NB4 (cell line): ENCODE measurements around the gene SLC22A13.
"Not testable (repeated sequence)": the region's sequence is repeated elsewhere in the genome, so short reads cannot be mapped to it uniquely, and the experiment has no call there.

Experiments
- DNase-seq: peaks from one replicate; pipeline ENCODE4 v3.0.0; 2010; ENCODE audit warnings: low read depth
- H3K4me3 ChIP-seq: one replicate; pipeline ENCODE4 v1.5.1; 2011; ENCODE audit warnings: mild to moderate bottlenecking, low read depth, low read length, moderate library complexity
- MAX ChIP-seq: IDR thresholded peaks from 2 replicates; pipeline ENCODE4 v1.6.1; 2011; ENCODE audit warnings: low read depth, low read length
- MYC ChIP-seq: IDR thresholded peaks from 2 replicates; pipeline ENCODE4 v1.6.1; 2011; ENCODE audit warnings: low read depth, low read length
- POLR2A ChIP-seq: IDR thresholded peaks from 2 replicates; pipeline ENCODE4 v1.6.1; 2011; ENCODE audit warnings: mild to moderate bottlenecking; ENCODE audit not compliant: insufficient read length; ENCODE audit errors: extremely low read depth
- TF ChIP-seq, protein P1 (sequence below): IDR thresholded peaks from one replicate; pipeline ENCODE4 v1.5.1; 2012; ENCODE audit warnings: low read depth, low read length

SLC22A13 gene

DNA sequence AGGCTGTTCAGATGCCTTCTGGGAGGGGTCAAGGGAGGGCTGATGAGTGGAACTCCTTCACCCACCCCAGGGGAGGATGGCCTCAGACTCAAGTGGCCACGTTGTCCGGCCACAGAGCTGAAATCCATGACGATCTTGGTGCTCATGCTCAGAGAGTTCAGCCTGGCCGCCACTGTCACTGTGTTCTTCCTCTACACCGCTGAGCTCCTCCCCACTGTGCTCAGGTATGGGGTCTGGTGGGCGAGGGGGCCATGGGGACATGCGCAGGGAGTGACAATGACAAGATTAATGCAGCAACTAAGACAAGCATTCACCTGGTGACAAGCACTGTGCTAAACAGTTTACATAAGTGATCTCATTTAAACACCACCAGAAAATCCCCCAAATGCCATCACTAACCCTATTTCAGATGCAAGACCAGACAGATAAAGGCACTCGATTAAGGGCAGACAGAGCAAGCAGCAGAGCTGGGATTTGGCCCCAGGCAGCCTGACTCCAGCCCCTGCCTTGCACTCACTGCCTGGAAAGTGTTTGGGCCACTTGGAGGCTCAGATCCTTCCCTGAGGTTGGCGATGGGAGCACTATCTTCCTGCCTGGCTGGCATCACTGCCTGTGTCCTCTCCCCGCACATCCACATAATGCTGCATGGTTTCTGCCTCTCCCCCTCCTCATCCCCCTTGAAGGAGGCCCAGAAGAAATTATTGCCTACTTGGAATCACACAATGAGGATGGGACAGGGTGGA is 50.0 kb downstream of the SLC22A13 start:
- no peak overlapping the region for H3K4me3 ChIP-seq
- TF ChIP-seq, protein P1, sequence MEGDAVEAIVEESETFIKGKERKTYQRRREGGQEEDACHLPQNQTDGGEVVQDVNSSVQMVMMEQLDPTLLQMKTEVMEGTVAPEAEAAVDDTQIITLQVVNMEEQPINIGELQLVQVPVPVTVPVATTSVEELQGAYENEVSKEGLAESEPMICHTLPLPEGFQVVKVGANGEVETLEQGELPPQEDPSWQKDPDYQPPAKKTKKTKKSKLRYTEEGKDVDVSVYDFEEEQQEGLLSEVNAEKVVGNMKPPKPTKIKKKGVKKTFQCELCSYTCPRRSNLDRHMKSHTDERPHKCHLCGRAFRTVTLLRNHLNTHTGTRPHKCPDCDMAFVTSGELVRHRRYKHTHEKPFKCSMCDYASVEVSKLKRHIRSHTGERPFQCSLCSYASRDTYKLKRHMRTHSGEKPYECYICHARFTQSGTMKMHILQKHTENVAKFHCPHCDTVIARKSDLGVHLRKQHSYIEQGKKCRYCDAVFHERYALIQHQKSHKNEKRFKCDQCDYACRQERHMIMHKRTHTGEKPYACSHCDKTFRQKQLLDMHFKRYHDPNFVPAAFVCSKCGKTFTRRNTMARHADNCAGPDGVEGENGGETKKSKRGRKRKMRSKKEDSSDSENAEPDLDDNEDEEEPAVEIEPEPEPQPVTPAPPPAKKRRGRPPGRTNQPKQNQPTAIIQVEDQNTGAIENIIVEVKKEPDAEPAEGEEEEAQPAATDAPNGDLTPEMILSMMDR, result no peak
- TF ChIP-seq MYC (no peak), MAX (no peak), POLR2A (no peak)
- no peak for DNase-seq

GRCh38 chr3:38316356-38317191 is 51.0 kb downstream of the SLC22A13 start:
- DNase-seq, result no peak
- no peak overlapping the region for H3K4me3 ChIP-seq
- no peak for TF ChIP-seq MAX
- TF ChIP-seq POLR2A, result no peak
- no peak for TF ChIP-seq MYC
- TF ChIP-seq, protein P1, result no peak

GRCh38 chr3:38317192-38317759 is 51.7 kb downstream of the SLC22A13 start:
- H3K4me3 ChIP-seq, result no peak overlapping the region
- TF ChIP-seq POLR2A (no peak), MYC (no peak), MAX (no peak)
- TF ChIP-seq, protein P1, result no peak
- no peak for DNase-seq

DNA sequence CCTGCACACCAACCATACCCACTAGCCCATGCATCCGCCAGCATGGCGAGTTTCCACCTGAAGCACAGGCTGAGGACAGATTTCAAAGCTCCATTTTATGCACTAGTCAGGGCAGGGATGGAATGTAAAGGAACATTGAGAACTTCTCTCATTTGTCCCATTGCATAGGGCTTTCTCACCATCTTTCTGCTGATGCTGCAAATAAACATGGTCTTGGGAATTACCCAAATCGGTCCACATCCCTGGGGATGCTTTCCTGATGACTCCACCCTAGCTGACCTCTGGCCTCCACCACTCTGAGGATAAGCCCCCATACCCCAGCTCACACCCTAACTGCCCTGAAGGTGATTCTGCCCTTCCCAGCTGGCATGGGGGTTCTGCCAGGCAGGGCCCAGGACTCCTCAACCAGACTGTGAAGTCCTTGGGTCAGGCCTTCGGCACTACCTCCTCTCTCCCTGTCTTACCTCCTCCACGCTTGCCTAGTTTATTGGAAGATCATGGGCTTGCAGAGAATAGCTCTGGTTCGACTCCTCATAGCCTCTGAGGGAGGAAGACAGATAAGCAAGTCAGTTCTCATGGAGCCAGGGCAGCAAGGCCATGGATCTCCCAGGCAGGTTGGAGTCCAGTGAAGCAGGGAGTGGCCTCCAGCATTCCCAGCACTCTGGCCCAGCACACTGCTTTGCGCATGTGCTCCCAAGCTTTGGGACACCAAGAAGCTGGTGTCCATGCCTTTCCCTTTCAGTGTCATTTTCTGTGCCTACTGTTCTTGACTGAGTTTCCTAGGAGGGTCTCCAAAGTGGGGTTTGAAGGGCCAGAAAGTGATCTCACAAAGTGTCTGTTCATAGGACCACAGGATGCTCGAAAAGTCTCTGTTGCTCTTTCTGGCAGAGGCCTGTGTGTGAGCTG is 53.4 kb downstream of the SLC22A13 start:
- no peak overlapping the region for H3K4me3 ChIP-seq
- TF ChIP-seq MAX (no peak), MYC (no peak), POLR2A (no peak)
- TF ChIP-seq, protein P1, result no peak
- no peak for DNase-seq

- H3K4me3 ChIP-seq, DNase-seq: not testable (repeated sequence)
These were observed 55.0 kb downstream of the SLC22A13 start for GRCh38 chr3:38320638-38321037.
